NCI-H1436 treated with DMSO at 0.1 percent for 48 hours (cell line): ENCODE results near the gene MPRIP.

ENCODE experiments used
- DNase-seq: peaks from one replicate; lab custom pipeline; 2025; lab: John Stamatoyannopoulos, UW

Gene MPRIP

GRCh38 chr17:17051791-17052461, 9.7 kb downstream of the MPRIP start:
- DNase-seq: no peak

GRCh38 chr17:17052462-17053221, 10.4 kb downstream of the MPRIP start:
- DNase-seq: no peak

DNA sequence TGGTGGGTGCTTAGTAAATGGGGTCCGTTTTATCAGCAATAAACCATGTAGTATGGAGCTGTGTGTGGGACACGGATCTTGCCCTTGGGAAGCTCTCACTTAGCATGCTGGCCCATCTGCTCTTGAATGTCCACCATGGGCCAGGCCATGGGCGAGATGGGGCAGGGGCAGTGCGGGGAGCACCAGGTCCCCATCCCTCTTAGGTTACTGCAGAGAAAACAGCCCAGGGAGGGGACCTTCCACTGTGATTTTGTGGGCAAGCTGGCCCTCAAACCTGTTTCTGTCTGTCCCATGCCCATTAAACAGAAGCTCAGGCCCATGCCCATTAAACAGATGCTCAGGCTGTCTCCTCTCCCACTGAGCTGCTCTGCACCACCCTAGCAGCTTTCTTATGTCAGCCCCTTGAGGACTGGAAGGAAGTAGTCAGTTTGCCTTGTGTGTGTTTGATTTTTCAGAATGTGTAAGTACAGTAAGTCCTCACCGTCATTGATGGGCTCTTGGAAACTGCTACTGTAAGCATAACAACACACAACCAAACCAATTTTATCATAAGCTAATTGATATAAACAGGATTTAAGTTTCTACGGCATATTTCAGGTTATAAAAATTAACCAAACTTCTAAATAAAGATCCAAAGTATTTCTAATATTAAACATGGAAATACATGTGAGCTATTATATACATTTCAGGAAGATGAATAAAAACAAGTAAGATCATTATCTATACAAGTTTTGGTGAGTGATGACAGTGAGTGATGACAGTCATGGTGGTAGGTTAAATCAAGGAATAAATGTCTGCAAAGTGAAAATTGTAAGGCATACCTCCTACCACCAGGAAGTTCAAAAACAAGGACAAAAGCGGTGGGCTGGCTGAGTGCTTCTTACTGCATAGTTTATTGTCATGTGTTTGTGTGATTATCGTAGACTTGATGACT, 11.5 kb downstream of the MPRIP start:
- no peak for DNase-seq

DNA sequence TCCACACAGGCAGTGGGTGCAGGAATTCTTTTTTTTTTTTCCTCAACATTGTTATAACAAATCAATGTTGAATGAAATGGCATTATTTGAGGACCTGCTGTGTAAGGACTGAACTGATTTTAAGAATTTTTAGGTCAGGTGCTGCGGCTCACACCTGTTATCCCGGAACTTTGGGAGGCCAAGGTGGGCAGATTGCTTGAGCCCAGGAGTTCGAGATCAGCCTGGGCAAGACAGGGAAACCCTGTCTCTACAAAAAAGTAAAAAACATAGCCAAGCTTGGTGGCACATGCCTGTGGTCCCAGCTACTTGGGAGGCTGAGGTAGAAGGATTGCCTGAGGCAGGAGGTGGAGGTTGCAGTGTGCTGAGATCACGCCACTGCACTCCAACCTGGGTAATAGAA, 12.4 kb downstream of the MPRIP start:
- no peak for DNase-seq

- DNase-seq: no peak
Observed at GRCh38 chr17:17055286-17056155, 13.3 kb downstream of the MPRIP start.

GRCh38 chr17:17056156-17056539, 13.9 kb downstream of the MPRIP start:
- DNase-seq: no peak

GRCh38 chr17:17057057-17057551, 14.8 kb downstream of the MPRIP start:
- no peak for DNase-seq

DNA sequence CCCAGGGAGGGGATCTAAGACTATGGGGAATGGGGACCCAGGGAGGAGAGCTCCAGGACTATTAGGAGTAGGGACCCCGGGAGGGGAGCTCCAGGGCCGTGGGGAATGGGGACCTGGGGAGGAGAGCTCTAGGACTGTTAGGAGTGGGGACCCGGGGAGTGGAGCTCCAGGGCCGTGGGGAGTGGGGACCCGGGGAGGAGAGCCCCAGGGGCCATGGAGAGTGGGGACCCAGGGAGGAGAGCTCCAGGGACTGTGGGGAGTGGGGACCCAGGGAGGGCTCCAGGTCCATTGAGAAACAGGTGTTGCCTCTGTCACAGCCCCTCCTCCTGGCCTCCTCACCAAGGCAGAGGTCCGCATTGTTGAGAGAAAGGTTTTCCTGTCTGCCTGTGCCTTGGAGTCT, 16.0 kb downstream of the MPRIP start:
- no peak for DNase-seq

- no peak for DNase-seq
Observed at GRCh38 chr17:17059301-17059890, 17.1 kb downstream of the MPRIP start.

DNA sequence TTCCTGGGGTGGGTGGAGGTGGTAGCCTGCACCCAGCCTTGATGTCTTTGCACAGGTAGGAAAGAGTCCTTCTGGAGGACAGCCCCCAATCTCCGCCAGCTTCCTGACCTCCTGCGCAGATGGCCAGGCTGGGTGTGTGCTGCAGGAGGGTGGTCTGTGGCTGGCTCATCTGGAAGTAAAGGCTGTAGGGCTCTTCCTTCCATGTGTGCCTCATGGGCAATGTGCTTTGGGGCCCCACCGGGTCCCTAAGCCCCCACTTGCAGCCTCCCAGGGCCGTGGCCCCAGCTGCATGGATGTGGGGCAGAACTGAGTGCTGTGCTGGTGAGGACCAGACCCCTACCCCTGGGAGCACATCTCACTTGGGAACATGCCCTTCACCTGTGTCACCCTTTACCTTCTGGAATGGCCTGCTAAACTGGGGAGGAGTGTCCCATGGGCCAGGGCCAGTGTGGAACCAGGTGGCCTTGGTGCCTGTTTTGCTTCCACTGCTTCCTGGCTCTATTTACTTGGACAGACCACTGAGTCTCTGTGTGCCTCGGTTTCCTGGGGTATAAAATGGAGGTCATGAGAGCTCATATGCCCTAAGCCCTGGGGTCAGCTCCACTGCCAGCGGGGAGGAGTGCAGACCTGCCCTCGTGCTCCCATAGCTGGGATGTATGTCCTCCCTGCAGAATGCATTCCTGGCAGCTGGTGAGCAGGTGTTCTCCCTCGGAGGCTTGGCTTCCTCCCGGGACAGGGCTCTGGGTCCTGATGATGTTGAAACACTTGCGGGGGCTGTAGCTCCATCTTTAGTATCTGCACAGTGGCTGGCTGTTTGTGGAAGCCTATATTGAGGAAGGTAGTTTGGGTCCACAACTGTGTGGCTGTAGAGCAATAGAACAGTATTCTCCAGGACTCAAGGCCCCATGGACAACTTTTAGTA, 18.0 kb downstream of the MPRIP start:
- DNase-seq: no peak

DNA sequence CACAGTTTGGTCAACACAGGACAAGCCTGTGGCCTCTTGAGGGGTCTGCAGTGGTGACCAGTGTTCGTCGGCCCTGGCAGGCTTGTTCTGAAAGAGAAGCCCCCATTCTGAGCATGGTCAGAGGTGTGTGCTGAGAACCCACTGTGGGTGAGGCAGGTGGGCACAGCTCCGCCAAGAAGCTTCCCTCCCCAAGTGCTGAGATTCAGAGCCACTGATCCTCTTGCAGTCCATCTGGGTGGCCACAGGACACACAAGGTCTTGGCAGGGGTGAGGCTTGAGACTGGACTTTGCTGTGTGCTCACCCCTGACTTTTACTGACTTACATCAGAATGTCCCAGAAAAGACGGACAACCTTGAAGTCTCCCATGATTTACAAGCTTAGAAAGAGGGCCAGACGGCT, 18.7 kb downstream of the MPRIP start:
- no peak for DNase-seq

- DNase-seq: no peak
Observed at GRCh38 chr17:17061516-17061915, 19.3 kb downstream of the MPRIP start.

DNA sequence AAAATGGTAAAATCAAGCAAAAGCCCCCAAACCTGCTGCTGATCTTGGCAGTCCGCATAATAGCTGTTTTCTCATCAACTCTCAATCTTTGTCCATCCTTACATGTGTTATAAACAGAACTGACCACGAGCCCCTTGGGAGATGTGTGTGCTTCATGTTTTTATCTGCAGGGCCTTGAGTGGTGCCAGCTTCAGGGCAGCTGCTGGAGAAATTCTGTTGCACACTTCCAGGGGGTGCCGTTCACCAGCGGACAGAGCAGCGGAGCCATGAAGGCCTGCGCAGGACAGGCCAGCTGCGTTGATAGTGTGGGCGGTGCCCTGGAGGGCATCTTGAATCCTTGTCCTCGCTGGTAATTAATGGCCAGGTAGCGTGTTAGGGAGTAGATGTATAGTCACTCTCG, 20.1 kb downstream of the MPRIP start:
- DNase-seq: no peak

GRCh38 chr17:17062866-17063265, 20.6 kb downstream of the MPRIP start:
- DNase-seq: no peak

DNA sequence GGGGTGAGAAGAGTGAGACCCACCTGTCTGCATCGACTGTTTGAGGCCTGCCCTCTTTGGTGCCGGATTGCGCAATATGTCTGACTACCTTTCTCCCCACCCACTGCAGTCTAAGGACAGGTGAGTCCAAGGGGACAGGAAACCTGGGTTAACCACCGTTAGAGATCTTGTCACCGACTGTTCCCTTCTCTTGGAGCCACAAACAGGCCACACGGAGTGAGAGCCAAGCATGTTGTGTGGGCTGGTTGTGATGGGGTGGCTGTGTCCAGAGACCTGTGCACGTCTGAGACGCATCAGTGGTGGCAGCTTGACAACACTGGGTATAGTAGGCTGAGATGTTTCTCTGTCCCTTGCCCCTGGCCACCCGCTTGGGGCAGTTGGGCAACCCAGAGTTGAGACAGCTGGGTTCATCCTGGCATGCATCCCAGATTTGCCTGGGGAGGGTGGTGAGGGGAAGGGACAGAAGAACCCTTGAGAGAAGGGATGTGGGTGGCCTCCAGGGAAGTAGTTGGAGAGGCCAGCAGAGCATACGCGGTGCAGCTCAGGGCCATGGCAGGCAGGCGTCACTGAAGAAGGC, 21.4 kb downstream of the MPRIP start:
- DNase-seq: no peak

DNA sequence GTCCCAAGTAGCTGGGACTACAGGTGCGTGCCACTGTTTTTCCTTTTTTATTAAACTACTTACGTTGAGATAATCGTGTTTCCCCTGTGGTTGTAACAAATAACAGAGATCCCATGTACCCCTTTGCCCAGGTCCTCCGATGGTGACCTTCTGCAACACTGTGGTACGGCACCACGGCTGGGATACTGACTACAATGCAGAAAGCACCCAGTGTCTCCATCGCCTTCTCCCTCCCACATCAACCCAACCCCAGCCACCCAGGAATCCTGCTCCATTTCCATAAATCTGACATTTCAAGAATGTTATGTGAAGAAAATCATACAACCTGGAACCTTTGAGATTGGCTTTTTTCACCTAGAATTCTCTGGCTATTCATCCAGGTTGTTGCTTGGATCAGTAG, 22.1 kb downstream of the MPRIP start:
- no peak for DNase-seq

DNA sequence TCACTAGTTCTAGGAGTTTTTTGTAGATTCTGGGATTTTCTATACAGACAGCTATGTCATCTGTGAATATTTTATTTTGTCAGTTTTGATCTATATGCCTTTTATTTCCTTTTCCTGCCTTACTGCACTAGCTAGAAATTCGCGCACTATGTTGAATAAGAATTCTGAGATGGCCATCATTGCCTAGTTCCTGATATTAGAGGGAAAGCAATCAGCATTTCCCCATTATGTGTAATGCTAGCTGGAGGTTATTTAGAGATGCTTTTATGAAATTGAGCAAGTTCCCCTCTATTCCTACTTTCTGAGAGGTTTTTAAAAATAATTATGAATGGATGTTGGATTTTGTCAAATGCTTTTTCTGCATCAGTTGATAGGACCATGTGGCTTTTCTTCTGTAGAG, 23.8 kb downstream of the MPRIP start:
- no peak for DNase-seq

GRCh38 chr17:17067257-17067656, 25.0 kb downstream of the MPRIP start:
- DNase-seq: no peak

DNA sequence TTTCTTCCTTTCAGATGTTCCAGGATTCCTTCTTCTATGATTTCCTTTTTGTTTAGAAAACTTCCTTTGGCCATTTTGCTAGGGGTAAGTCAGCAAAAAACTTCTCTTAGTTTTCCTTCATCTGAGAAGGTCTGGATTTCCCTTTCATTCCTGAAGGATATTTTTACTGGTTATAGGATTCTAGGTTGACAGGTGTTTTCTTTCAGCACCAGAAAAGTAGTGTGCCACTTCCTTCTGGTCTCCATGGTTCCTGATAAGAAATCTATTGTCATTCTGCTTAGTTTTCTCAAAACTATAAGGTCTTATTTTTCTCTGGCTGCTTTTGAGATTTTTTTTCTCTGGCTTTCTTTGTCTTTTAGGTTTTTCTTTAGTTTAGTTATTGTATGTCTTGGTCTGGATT, 27.6 kb downstream of the MPRIP start:
- DNase-seq: no peak

- DNase-seq: no peak
Observed at GRCh38 chr17:17070931-17071330, 28.7 kb downstream of the MPRIP start.
